Stimulated activated CD4-positive, alpha-beta T cell treated with anti-CD3 and anti-CD28 coated beads, Interleukin-1b, Interleukin-23, amount 100 ng/mL, for 24 hours (primary cell): ENCODE results near the gene RNF4.
"Not testable (repeated sequence)": the region's sequence is repeated elsewhere in the genome, so short reads cannot be mapped to it uniquely, and the experiment has no call there.

Source experiments
- DNase-seq, 4 experiments: peaks; one replicate each; pipeline ENCODE4 v3.0.0-alpha.2; 2020; ENCODE audit warnings: low read depth in 4 of 4, low spot score in 1 of 4

The RNF4 gene

DNA sequence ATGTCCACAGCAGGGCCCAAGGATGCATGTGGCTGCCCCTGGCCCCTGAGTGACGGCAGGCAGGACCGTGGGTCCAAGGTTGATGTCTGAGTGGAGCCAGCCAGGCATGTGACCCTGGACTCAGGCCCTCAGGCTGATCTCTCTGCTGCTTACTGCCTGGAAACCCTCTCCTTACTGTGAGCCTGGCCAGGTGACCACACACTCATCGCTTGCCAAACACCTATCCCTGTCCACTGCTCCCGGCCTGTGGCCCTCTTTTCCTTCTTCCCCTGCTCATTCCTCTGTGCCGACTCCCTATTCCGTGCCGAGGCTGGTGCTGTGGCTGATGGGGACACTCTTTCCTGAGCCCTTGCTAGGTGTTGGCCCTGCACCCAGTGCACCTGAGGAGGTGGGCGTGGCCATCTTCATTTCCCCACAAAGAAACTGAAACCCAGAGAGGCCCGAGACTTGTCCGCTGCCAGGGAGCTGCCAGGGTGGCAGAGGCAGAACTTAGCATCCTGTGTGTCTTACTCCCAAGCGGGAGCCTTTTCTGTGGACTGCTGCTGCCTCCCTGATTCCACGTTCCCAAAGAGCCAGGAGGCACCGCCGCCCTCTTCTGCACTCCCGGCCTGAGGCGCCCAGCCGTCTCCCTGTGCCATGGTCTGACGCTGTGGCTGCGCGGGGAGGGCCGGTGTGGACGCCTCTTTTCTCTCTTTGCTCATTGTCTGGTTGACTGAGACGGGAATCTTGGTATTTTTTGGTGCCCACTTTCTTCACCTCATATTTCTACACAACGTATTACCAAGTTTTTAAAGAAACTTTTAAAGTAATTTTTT lies 11.2 kb upstream of the RNF4 start:
- DNase-seq: no peak

DNA sequence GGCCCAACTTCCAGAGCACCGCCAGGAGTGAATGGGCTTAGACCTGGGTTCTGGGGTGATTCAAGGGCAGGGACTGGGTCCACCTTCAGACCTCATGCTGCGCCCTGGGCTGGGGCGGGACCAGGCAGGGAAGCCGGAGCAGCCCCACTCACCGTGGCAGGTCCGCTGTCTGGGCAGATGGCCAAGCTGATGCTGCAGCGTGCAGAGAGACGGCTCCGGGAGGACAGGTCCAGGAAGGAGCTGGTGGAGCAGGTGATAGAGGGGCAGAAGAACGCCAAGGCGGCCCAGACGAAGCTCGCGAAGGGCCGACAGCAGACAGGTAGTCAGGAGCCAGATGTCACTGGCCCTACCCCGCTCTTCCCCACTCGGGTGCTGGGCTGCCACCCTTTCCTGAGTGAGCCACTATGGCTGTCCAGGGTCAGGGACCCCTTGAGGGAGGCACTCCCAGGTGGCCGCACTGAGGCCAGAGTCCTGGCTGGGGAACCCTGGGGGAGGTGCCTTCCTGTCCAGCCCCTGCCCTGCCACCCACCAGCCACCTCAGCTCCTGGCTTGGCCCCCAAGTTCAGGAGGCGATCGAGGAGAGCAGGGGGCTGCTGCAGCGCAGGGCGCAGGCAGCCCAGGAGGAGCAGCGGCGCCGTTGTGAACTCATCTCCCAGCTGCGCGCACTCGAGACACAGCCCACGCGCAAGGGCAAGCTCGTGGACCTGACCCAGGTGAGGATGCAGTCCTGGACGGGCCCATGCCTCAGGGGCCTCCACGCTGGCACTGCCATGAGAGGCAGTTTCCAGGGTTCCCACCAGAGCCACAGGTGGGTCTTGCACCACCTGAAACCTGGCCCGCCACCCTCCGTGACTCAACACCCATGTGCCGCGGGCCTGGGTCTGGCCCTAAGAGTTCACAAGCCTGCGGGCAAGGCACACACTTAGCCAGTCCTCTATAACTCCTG lies 10.1 kb upstream of the RNF4 start:
- no peak for DNase-seq

DNA sequence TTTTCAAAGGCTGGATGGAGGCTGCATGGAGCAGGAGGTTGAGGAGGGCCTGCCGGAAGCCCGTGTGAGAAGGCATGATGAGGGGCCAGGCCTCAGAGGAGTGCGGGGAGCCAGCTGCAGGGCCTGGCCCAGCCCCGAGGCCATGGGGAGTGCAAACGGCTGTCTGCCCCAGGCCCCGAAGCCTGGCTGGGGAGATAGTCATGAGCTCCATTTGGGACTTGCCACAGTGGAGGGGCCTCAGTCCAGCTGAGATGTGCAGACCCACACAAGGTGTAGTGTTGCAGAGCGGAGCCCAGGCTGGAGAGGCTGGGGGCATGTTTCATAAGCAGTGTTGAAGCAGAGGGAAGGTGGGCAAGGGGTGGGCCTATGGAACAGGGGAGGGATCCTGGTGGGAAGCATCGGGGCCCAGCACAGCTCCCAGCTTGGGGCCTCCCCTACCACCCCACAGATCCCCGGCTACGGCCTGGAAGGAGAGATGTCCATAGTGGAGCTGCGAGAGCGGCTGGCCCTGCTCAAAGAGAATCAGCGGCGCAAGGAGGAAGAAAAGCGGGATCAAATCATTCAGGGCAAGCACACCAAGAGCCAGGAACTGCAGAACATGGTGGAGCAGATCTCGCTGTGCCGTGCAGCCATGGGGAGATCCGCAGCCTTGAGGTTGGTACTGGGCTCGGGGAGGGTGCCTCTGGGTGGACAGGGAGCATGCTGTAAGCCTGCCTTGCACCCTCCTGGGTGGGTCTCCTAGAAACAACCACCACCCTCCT lies 9.1 kb upstream of the RNF4 start:
- DNase-seq: no peak

DNA sequence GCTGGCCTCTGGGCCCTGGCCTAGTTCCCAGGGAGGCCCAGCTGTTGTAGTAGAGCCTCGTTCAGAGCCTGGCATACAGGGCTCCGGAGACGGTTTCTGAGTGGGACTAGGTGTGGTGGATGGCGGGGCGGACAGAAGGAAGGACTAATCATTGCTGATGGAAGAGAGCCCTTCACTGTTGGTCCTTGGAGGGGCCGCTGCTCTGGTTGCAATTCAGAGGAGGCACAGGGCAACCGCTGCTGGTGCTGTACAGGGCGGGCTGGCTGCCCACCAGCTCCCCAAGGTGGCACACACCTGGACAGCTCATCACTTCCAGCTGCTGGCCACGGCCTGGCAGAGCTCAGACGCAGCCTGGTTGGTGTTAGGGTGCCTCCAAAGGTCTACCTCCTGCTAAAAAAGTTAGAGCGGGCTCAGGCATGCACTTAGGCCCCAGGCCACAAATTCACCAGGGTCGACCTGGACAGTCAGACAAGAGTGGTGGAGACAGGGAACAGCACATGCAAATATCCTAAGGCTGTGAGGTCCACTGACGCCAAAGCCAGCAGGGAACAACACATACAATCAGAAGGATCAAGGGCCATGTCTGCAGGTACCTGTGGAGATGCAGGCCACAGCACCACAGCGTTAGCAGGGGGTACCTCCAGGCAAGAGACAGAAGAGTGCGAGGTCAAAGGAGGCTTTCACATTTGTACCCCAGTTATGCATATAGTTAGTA lies 7.5 kb upstream of the RNF4 start:
- no peak for DNase-seq

DNA sequence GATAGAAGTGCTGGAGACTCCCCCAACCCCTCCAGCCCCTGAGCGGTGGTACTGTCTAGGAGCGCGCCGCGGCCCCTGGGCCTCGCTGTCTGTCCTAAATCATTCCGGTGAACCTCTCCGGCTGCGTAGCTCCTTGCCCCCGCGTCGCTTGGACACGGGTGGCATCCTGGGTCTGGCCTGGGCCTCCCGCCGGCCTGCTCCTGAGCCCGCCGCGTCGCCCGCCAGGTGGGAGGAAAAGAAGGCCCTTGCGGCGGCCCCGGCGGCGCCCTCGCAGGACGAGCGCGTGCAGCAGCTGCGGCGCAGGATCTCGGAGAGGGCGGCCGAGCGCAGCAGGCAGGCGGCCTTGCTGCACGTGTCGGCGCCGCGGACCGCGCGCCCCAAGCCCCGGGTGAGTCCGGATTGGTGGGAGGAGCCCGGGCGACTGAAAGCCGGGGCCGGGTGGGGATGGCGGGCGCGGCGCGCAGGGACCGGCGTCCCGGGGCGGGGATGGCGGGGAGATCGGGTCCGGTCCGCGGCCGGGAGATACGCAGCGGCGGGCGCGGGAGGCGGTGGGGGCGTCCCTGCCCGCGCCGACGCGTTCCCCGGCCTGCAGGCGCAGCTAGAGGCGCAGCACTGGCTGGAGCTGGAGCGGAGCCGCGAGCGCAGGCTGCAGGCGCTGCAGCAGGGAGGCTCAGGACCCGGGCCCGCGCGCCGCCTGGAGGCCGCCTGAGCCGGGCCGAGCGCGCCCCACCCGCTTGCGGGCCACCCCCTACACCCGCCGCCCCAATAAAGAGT lies 6.5 kb upstream of the RNF4 start:
- DNase-seq: peak; percentile 30 to 58 (median 34)

DNA sequence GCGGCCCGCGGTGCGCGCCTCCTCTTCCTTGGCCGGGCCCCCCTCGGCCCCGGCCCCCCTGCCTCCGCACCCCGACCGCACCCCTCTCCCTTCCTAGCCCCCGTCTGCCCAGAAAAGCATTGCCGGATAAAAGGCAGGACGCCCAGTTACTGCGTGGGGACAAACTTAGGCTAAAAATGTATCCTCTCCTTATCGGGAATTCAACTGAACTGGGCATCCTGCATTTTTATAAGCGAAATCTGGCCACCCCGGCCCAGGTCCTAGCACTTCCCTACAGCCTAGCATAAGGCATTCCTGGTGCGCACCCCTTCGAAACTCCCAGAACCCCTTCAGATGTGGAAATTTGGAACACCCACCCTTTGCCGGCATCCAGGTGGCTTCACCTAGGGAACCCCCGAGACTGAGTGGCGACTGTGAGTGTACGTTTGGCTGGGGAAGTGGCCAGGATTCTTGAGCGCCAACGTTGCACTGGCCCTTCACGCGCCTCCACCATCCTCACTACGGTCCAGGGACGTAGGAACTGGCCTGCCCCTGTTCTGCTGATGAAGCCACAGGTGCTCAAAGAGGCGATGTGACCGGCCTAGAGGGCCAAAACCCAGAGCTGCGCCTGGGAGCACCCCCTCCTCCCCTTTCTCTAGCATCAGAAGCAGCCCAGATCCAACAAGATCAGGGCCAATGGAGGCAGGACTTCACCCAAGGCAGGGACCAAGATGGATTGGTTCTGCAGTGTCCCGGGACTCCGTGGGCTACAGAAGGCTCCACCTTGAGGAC lies 5.7 kb upstream of the RNF4 start:
- no peak for DNase-seq

DNA sequence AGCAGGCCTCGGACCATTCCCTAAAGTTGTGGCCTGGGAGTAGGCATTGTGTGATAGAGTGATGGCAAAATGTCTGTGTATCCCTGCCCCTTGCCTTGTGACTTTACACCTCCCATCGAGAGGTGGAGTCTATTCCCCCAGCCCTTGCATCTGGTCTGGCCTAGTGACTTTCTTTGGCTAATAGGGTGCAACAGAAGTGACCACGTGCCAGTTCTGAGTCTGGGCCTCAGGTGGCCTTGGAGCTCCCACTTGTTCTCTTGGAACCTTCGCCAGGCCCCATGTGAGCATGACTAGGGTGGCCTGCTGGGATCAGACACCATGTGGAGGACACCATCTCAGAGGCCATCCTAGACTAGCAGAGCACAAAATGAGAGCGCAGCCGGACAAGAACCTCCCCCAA lies 3.9 kb upstream of the RNF4 start:
- no peak for DNase-seq

DNA sequence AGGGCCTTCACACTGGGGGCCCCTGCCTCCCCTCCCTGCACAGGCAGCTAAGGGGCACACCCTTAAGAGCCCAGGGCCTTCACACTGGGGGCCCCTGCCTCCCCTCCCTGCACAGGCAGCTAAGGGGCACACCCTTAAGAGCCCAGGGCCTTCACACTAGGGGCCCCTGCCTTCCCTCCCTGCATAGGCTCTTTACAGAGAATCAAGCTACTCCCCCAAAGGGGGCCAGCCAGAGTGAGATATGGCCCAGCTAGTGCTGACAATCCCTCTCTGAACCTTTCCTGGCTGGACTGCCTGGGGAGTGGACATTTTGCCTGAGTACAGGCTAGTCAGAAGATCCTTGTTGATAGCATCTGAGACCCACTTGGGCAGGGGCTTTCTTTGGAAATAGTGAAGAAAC lies 3.4 kb upstream of the RNF4 start:
- DNase-seq: not testable (repeated sequence)

DNA sequence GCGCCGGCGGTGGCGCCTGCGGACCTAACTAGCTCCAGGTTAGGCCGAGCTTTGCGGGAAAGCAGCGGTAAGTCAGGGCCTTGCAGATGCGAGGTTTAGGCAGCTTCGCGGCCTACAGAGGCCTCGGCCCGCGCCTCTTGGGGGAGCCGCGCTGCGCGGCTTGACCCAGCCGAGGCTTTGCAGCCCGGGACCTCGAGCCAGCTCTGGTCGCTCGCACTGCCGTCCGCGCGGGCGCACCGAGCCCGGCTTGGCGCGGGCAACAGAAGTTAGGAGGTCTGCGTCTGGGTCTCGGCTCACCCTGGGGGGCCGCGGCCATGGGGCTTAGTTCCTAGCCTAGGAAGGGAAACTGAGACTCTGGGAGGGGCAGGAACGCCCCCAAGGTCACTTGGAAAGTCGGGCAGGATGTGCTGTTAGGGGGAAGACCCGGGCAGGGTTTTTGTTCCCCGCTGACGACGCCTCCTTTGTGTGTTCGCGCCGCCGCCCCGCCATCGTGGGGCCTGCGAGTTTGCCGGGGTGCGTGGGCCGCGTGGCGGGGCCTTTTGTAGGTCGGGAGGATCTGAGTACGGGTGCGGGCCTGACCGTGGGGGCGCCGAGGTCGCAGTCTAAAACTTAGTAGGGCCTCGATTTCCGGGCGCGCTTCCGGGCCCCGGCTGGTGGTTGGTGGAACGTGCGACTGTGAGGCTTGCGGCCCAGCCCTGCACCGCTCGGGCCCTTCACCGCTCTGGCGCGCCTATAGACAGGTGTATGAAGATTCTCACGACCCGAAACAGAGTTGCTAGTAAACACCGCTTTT lies 482 bp downstream of the RNF4 start:
- DNase-seq: peak; percentile 36 to 71 (median 50)

DNA sequence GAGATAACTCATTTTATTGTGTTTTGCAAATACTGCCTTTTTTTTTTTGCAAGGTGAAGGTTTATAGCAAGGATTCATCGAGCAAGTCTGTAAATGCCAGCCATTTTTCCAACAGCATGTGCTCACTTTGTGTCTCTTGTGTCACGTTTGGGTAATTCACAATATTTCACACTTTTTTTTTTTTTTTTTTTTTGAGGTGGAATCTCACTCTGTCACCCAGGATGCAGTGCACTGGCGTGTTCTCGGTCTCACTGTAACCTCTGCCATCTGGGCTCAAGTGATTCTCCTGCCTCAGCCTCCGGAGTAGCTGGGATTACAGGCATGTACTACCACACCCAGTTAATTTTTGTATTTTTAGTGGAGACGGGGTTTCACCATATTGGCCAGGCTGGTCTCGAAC lies 1.9 kb downstream of the RNF4 start:
- DNase-seq: no peak

DNA sequence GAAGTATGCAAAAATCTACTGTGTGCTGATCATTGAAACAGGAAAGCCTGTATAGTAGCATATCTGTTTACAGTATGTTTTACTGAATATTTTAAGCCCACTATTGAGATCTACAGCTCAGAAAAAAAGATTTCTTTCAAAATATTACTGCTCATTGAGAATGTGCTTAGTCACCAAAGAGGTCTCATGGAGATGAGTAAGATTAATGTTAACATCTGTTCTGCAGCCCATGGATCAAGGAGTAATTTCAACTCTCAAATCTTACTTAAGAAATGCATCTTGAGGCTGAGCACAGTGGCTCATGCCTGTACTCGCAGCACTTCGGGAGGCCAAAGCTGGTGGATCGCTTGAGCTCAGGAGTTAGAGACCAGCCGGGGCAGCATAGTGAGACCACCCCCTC lies 3.3 kb downstream of the RNF4 start:
- no peak for DNase-seq

DNA sequence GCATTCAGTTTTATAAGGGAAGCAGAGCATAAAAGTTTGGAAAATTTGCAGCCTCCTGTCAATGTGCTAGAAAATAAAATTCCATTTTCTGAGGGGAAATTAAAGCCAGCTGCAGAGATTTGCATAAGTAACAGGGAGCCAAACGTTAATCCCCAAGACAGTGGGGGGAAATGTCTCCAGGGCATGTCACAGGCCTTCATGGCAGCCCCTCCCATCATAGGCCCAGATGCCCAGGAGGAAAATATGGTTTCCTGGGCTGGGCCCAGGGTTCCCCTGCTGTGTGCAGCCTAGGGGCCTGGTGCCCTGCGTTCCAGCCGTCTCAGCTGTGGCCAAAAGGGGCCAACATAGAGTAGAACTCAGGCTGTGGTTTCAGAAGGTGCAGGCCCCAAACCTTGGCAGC lies 9.3 kb downstream of the RNF4 start:
- DNase-seq: no peak

DNA sequence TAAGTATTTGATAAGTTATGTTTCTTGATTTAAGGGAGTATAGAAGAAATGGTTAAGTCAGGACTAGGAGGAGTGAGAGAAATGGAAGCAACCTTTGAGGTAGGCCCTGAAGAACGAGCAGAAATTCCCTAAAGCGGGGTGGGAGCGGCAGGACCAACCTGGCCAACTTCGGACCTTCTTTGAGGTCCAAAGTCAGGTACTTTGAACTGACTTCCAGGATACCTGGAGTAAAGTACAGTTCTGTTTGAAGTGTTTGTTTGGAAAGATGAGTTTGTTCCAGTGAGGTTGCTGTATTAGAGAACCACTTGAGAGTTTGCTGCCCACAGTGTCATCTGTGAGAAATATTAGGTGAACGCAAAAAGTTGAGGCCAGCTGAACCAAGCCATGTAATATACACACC lies 11.7 kb downstream of the RNF4 start:
- DNase-seq: no peak

DNA sequence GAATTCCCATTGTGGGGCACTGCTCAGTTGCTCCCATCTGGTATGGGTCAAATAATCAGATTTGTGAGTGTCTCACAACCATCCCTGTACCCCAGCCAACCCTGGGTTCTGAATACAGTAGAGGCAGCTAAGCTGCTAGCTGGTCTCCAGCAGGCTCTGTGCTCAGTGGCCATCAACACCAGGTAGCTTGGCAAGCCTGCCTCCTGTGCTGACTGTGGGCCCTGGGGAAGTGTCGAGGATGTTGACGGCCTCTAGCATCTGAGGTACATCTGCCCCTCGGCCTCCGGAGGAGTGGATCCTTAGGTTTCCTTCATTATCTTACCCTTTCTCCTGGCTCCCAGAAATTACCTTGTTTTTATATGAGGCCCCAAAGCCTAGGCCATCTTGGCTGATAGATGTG lies 13.3 kb downstream of the RNF4 start:
- DNase-seq: no peak

DNA sequence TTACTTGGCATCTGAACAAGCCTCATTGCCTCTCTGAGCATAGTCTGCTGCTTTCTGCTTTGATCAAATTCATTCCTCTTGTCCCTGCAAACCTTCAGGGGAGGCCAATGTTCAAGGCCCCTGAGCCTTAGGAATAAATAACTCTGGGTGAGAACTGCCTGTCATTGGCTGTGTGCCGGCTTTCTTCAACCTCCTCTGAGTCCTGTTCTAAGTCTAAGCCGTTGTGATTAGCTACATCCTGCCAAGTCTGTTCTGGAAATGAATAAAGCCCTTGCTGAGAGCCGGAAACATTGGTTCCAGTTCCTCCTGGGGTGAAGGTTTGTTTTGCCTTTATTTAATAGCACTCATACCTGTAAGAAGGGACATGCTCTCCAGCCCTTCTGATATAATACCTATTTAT lies 13.8 kb downstream of the RNF4 start:
- no peak for DNase-seq

DNA sequence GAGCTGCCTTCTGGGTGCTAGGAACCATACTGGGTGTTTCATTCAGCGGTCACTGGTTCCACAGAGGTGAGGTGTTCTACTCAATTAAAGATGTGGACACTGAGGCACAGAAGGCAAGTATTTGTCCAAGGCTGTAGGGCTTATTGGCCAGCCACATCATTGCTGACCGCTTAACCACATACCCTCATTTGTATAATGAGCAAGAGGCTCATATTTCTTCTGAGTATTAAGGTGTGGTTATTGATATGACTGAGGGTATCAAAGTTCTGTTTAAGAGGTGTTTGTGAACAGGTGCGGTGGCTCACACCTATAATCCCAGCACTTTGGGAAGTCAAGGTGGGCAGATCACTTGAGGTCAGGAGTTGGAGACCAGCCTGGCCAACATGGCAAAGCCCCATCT lies 14.3 kb downstream of the RNF4 start:
- no peak for DNase-seq

DNA sequence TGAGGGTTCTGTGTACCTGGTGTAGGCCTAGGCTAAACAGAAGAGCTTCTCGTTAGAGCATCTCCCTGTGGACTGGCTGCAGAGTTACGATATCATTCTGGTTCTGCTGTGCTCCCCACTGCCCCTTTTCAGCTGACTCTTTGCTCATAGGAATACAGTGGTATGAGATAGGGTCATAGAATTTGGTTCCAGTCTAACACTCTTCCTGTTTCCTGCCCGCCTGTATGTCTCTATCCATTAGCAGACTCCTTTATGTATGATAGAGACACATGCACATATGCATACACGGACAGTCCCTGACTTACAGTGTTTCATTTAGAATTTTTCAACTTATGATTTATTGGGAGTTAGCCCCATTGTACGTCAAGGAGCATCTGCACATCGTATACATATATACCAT lies 15.3 kb downstream of the RNF4 start:
- DNase-seq: no peak

DNA sequence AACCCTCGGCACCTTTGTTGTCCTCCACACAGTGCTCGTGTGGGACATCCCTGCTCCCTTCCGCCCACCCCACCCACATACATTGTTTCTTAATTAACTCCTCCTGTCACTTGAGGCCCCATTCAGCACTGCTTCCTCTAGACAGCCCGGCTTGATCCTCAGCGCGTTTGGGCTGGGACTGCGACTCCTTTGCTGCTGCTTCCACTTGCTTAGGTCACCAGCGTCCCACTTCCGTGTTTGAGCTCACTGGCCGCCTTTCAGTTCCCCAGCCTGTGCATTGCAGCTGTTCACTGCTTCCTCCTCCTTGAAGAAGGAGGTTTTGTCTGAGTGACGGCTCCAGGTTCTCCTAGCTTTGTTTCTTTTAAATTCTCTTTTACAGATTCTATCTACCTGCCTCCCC lies 16.1 kb downstream of the RNF4 start:
- DNase-seq: peak in 2 of 4 experiments; percentile 21 to 47

DNA sequence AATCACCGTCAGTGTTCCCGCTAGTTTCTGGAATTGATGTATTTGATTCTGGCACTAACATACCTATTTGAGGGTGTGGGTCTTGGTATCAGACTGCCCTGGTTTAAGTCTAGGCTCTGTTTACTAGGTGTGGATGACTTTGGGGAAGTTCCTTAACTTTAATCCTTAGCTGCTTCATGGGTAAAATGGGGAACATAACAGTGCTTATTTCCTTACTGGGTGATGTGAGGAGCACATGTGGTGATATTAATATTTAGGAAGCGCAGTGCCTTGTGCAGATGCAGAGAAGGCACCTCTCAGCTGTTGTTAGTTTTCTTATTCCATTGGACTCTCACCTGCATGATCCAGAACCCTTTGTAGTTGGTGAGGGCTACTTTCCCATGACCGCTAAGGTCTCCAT lies 17.1 kb downstream of the RNF4 start:
- DNase-seq: no peak
